Activated T-cell treated with anti-CD3 and anti-CD28 coated beads, Interleukin-2, amount 50 U/mL, for 1 hour (primary cell): ENCODE data around the gene PAQR9.
A peak's percentile ranks its signal among the peaks of the same experiment; 100 is the strongest.
"Not testable (repeated sequence)": the region's sequence is repeated elsewhere in the genome, so short reads cannot be mapped to it uniquely, and the experiment has no call there.

Experiments
- DNase-seq: peaks from one replicate; pipeline ENCODE4 v3.0.0-alpha.2; 2020

Gene PAQR9

GRCh38 chr3:142963516-142964448, at the start of gene PAQR9:
Gene PAQR9 (minus strand): TSS chr3:142963674. CDS start chr3:142963336, 338 bp downstream.
- DNase-seq = no peak

GRCh38 chr3:143011705-143012104, 48.2 kb upstream of the PAQR9 start:
- DNase-seq = no peak

GRCh38 chr3:143010024-143010423, 46.5 kb upstream of the PAQR9 start:
- no peak for DNase-seq

- no peak for DNase-seq
Observed at GRCh38 chr3:143004823-143005222, 41.3 kb upstream of the PAQR9 start.

GRCh38 chr3:143002727-143003126, 39.3 kb upstream of the PAQR9 start:
- no peak for DNase-seq

GRCh38 chr3:143002083-143002712, 38.7 kb upstream of the PAQR9 start:
- no peak for DNase-seq

GRCh38 chr3:143001369-143002082, 38.1 kb upstream of the PAQR9 start, which contains the start of gene U2SURP:
Gene U2SURP (plus strand): TSS chr3:143001570. CDS start chr3:143001629, 59 bp downstream.
- peak; percentile 85 for DNase-seq

- DNase-seq = no peak
Observed at GRCh38 chr3:143001034-143001368, 37.5 kb upstream of the PAQR9 start.

GRCh38 chr3:143000528-143000927, 37.1 kb upstream of the PAQR9 start:
- no peak for DNase-seq

- DNase-seq = no peak
Observed at GRCh38 chr3:142999881-143000280, 36.4 kb upstream of the PAQR9 start.

- no peak for DNase-seq
Observed at GRCh38 chr3:142998439-142998838, 35.0 kb upstream of the PAQR9 start.

GRCh38 chr3:142997330-142997729, 33.9 kb upstream of the PAQR9 start:
- no peak for DNase-seq

GRCh38 chr3:142993958-142994442, 30.5 kb upstream of the PAQR9 start:
- DNase-seq = peak; percentile 55

- no peak for DNase-seq
Observed at GRCh38 chr3:142992323-142992722, 28.8 kb upstream of the PAQR9 start.

GRCh38 chr3:142990721-142991120, 27.2 kb upstream of the PAQR9 start:
- no peak for DNase-seq

GRCh38 chr3:142988826-142989225, 25.4 kb upstream of the PAQR9 start:
- not testable (repeated sequence) for DNase-seq

GRCh38 chr3:142988221-142988620, 24.7 kb upstream of the PAQR9 start:
- not testable (repeated sequence) for DNase-seq

GRCh38 chr3:142987707-142988106, 24.2 kb upstream of the PAQR9 start:
- no peak for DNase-seq

- DNase-seq = no peak
Observed at GRCh38 chr3:142987080-142987700, 23.7 kb upstream of the PAQR9 start.

GRCh38 chr3:142984255-142984654, 20.8 kb upstream of the PAQR9 start:
- no peak for DNase-seq

GRCh38 chr3:142983318-142983717, 19.8 kb upstream of the PAQR9 start:
- no peak for DNase-seq

- no peak for DNase-seq
Observed at GRCh38 chr3:142982038-142982773, 18.7 kb upstream of the PAQR9 start.
